ENCODE measurements around the gene PSME3. TPM values are rescaled to one million over a fixed set of nuclear protein-coding genes. Genes with fewer than 3 reads are reported as not detected.

Gene PSME3
- total and polyA plus RNA-seq, 4 donors: 25.0 to 55.3 (median 39.8) TPM

GRCh38 chr17:42797067-42798007 lies 35.9 kb upstream of the PSME3 start:
- Histone ChIP-seq H3K9me3 (ENCODE audit: control insufficient read depth in 4 of 4, low read length in 3 of 4) (no peaks in the 10 kb centered on the region), H3K4me1 (ENCODE audit: control insufficient read depth in 4 of 4, insufficient read depth in 4 of 4, low read length in 3 of 4) (peaks cover 7 to 25% (median 18%) of the 10 kb centered on the region in 4 donors), H3K27me3 (ENCODE audit: control insufficient read depth in 4 of 4, insufficient read depth in 4 of 4, low read length in 3 of 4) (no peaks in the 10 kb centered on the region), H3K36me3 (ENCODE audit: control insufficient read depth in 4 of 4, insufficient read depth in 3 of 4, low read depth in 1 of 4, low read length in 3 of 4) (peaks cover 0 to 2% (median under 1%) of the 10 kb centered on the region in 4 donors), H3K9ac (ENCODE audit: low read depth in 1 of 2, low read length in 2 of 2) (peak overlapping the region; percentile 82 to 96), H3K27ac (ENCODE audit: low read depth in 1 of 2, low read length in 2 of 2) (peak overlapping the region; percentile 25 to 38), H3K4me3 (ENCODE audit: low read depth in 1 of 3, low read length in 3 of 3) (peak overlapping the region; percentile 50 to 99 (median 99))
- DNase-seq (ENCODE audit: low spot score): no peak
- WGBS: 43% methylated on average over 10 of the region's 10 CpGs
- TF ChIP-seq EGR1 (IDR thresholded peaks at IDR 0.05; ENCODE audit: low read depth in 2 of 2) (peak; percentile 44 to 94), ZBTB33 (IDR thresholded peaks at IDR 0.05) (peak; percentile 50), CTCF (IDR thresholded peaks at IDR 0.05; ENCODE audit: low read depth, low read length, missing input control) (no peak), REST (IDR thresholded peaks at IDR 0.05) (peak; percentile 94), FOXA2 (IDR thresholded peaks at IDR 0.05) (peak; percentile 34), FOXA1 (IDR thresholded peaks at IDR 0.05) (peak; percentile 41), HNF4A (conservative IDR thresholded peaks at IDR 0.05) (peak; percentile 58 to 72), GABPA (IDR thresholded peaks at IDR 0.05 in 1 of 2, conservative IDR thresholded peaks at IDR 0.05 in 1 of 2) (no peak), TAF1 (conservative IDR thresholded peaks at IDR 0.05) (peak; percentile 97), RAD21 (IDR thresholded peaks at IDR 0.05) (no peak), SP1 (IDR thresholded peaks at IDR 0.05) (peak; percentile 66), MAX (IDR thresholded peaks at IDR 0.05) (peak; percentile 51), HNF4G (IDR thresholded peaks at IDR 0.05) (no peak), RXRA (IDR thresholded peaks at IDR 0.05) (peak; percentile 52 to 81), YY1 (IDR thresholded peaks at IDR 0.05) (peak; percentile 46), JUND (IDR thresholded peaks at IDR 0.05) (peak; percentile 46 to 66), NR2F2 (IDR thresholded peaks at IDR 0.05) (no peak)

All from liver (tissue), 9 donors.